ENCODE results near the gene RAB20.

The RAB20 gene

GRCh38 chr13:110523838-110524540, 37.5 kb downstream of the RAB20 start:
- no peak for TF ChIP-seq CTCF (conservative IDR thresholded peaks at IDR 0.05; ENCODE audit: low read depth, low read length)
- no peak for DNase-seq (ENCODE audit: low read depth)
- no peak overlapping the region for H3K4me3 ChIP-seq (ENCODE audit: low read length)

GRCh38 chr13:110523180-110523579, 38.3 kb downstream of the RAB20 start:
- no peak overlapping the region for H3K4me3 ChIP-seq (ENCODE audit: low read length)
- no peak for TF ChIP-seq CTCF (conservative IDR thresholded peaks at IDR 0.05; ENCODE audit: low read depth, low read length)
- no peak for DNase-seq (ENCODE audit: low read depth)

- H3K4me3 ChIP-seq (ENCODE audit: low read length) = no peak overlapping the region
- DNase-seq (ENCODE audit: low read depth) = no peak
- no peak for TF ChIP-seq CTCF (conservative IDR thresholded peaks at IDR 0.05; ENCODE audit: low read depth, low read length)
Measured at GRCh38 chr13:110522721-110523120, 38.8 kb downstream of the RAB20 start.

- H3K4me3 ChIP-seq (ENCODE audit: low read length) = no peak overlapping the region
- DNase-seq (ENCODE audit: low read depth) = no peak
Measured at GRCh38 chr13:110521946-110522345, 39.6 kb downstream of the RAB20 start.

GRCh38 chr13:110521296-110521680, 40.2 kb downstream of the RAB20 start:
- DNase-seq (ENCODE audit: low read depth) = no peak
- no peak overlapping the region for H3K4me3 ChIP-seq (ENCODE audit: low read length)
- no peak for TF ChIP-seq CTCF (conservative IDR thresholded peaks at IDR 0.05; ENCODE audit: low read depth, low read length)

More at GRCh38 chr13:110521946-110522345, 39.6 kb downstream of the RAB20 start:
- TF ChIP-seq CTCF (conservative IDR thresholded peaks at IDR 0.05; ENCODE audit: low read depth, low read length) = no peak

- no peak overlapping the region for H3K4me3 ChIP-seq (ENCODE audit: low read length)
- no peak for DNase-seq (ENCODE audit: low read depth)
- no peak for TF ChIP-seq CTCF (conservative IDR thresholded peaks at IDR 0.05; ENCODE audit: low read depth, low read length)
Measured at GRCh38 chr13:110520431-110521295, 40.9 kb downstream of the RAB20 start.
